OCI-LY7 (cell line): ENCODE results near the gene RPS4Y1. TPM values are rescaled to one million over a fixed set of nuclear protein-coding genes. Genes with fewer than 3 reads are reported as not detected.

Source experiments
- BruUV-seq: library from RNA; stranded (reverse); fragments of 400-500 nt; replicated peaks from 2 replicates; lab custom pipeline; 2021; lab: Mats Ljungman, UMichigan
- CTCF ChIA-PET: fragments of 300-600 bp; sonication (Branson Sonifier 250); formaldehyde crosslinking; loops from one replicate; lab custom pipeline; 2022; ENCODE audit warnings: antibody characterized with exemption; ENCODE audit not compliant: unreplicated experiment; lab: Charles Lee
- POLR2A ChIA-PET: fragments of 300-600 bp; sonication (Branson Sonifier 250); formaldehyde crosslinking; loops from one replicate; lab custom pipeline; 2022; ENCODE audit warnings: antibody characterized with exemption; lab: Charles Lee
- DNase-seq: peaks from one replicate; pipeline ENCODE4 v3.0.0-alpha.2; 2015; ENCODE audit warnings: low spot score
- H2AFZ ChIP-seq: fragments of 200-600 bp; sonication (generic), shearing (Covaris generic); 2 replicates; pipeline ENCODE4 v1.6.1; 2014; ENCODE audit warnings: mild to moderate bottlenecking, antibody characterized with exemption, low read length, moderate library complexity
- H3K27ac ChIP-seq: fragments of 200-600 bp; sonication (generic); 2 replicates; pipeline ENCODE4 v1.5.1; 2014; ENCODE audit warnings: mixed run types, low read depth, mild to moderate bottlenecking, moderate library complexity, low read length, inconsistent platforms; ENCODE audit not compliant: poor library complexity, severe bottlenecking
- H3K36me3 ChIP-seq: fragments of 200-600 bp; sonication (generic); 2 replicates; pipeline ENCODE4 v1.6.1; 2014; ENCODE audit warnings: mild to moderate bottlenecking, antibody characterized with exemption, low read length, moderate library complexity, mixed read lengths; ENCODE audit not compliant: insufficient read depth
- H3K4me1 ChIP-seq: fragments of 200-600 bp; sonication (generic); 2 replicates; pipeline ENCODE4 v1.5.1; 2014; ENCODE audit warnings: mild to moderate bottlenecking, low read length; ENCODE audit not compliant: insufficient read depth, poor library complexity, severe bottlenecking
- H3K4me2 ChIP-seq: fragments of 200-600 bp; sonication (generic); 2 replicates; pipeline ENCODE4 v1.6.1; 2014; ENCODE audit warnings: mild to moderate bottlenecking, low read length
- H3K4me3 ChIP-seq: fragments of 200-600 bp; sonication (generic); 2 replicates; pipeline ENCODE4 v1.5.1; 2014; ENCODE audit warnings: mild to moderate bottlenecking, low read depth, low read length; ENCODE audit not compliant: poor library complexity, severe bottlenecking
- H3K79me2 ChIP-seq: fragments of 200-600 bp; sonication (generic); 2 replicates; pipeline ENCODE4 v1.6.1; 2016; ENCODE audit warnings: low read depth, mild to moderate bottlenecking, low read length, moderate library complexity, mixed read lengths; ENCODE audit not compliant: insufficient read depth
- H3K9me2 ChIP-seq: fragments of 200-600 bp; sonication (generic); 2 replicates; pipeline ENCODE4 v1.6.1; 2016; ENCODE audit warnings: mild to moderate bottlenecking, low read length, mixed read lengths; ENCODE audit not compliant: insufficient read depth
- H3K9me3 ChIP-seq: fragments of 200-600 bp; sonication (generic); 2 replicates; pipeline ENCODE4 v1.6.1; 2014; ENCODE audit warnings: mild to moderate bottlenecking, mixed run types, low read length, mixed read lengths
- H4K20me1 ChIP-seq: fragments of 200-600 bp; sonication (generic); 2 replicates; pipeline ENCODE4 v1.6.1; 2014; ENCODE audit warnings: mild to moderate bottlenecking, antibody characterized with exemption, low read length, moderate library complexity, mixed read lengths; ENCODE audit not compliant: insufficient read depth
- EZH2phosphoT487 ChIP-seq: fragments of 200-600 bp; sonication (generic); IDR thresholded peaks from 2 replicates; pipeline ENCODE4 v1.6.1; 2018; ENCODE audit warnings: low read depth, borderline replicate concordance, mild to moderate bottlenecking, mixed run types, antibody characterized with exemption, low read length, moderate library complexity, mixed read lengths
- intact Hi-C: fragments of 100-400 bp; cut with micrococcal nuclease; formaldehyde crosslinking; loops from one replicate; pipeline ENCODE4 v1.10.0; 2022; ENCODE audit not compliant: unreplicated experiment
- total RNA-seq, 2 experiments: library from RNA; depleted of rRNA in 1 of 2; stranded (reverse); fragments of >200 nt in 1 of 2; shearing (Covaris generic) in 1 of 2; gene quantifications; 2 replicates each; pipeline ENCODE4 v1.2.3, GENCODE V29; 2014 to 2022
- TF ChIP-seq, protein P1 (sequence below): fragments of 200-600 bp; sonication (generic); conservative IDR thresholded peaks from 2 replicates; pipeline ENCODE4 v1.5.1; 2014; ENCODE audit warnings: mild to moderate bottlenecking, antibody characterized with exemption, low read length, moderate library complexity, mixed read lengths

Gene RPS4Y1
- total RNA-seq, 2 experiments from 2014 or later, result 196 to 283 TPM

- intact Hi-C loops, result no loop called here
- Histone ChIP-seq H3K9me2 (no peaks in the 10 kb centered on the region), H3K4me3 (no peak overlapping the region), H3K27ac (no peak overlapping the region), H3K9me3 (no peaks in the 10 kb centered on the region), H3K36me3 (peaks cover 98% of the 10 kb centered on the region), H3K4me2 (no peak overlapping the region), H3K4me1 (peaks cover 17% of the 10 kb centered on the region), H2AFZ (no peak overlapping the region), H3K79me2 (peaks cover 75% of the 10 kb centered on the region), H4K20me1 (no peaks in the 10 kb centered on the region)
- TF ChIP-seq, protein P1, sequence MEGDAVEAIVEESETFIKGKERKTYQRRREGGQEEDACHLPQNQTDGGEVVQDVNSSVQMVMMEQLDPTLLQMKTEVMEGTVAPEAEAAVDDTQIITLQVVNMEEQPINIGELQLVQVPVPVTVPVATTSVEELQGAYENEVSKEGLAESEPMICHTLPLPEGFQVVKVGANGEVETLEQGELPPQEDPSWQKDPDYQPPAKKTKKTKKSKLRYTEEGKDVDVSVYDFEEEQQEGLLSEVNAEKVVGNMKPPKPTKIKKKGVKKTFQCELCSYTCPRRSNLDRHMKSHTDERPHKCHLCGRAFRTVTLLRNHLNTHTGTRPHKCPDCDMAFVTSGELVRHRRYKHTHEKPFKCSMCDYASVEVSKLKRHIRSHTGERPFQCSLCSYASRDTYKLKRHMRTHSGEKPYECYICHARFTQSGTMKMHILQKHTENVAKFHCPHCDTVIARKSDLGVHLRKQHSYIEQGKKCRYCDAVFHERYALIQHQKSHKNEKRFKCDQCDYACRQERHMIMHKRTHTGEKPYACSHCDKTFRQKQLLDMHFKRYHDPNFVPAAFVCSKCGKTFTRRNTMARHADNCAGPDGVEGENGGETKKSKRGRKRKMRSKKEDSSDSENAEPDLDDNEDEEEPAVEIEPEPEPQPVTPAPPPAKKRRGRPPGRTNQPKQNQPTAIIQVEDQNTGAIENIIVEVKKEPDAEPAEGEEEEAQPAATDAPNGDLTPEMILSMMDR, result no peak
- TF ChIP-seq EZH2phosphoT487, result no peak
- DNase-seq, result no peak
- POLR2A ChIA-PET, result no interaction called here
- BruUV-seq, result no TSS peak
- CTCF ChIA-PET, result no interaction called here
Measured at GRCh38 chrY:2848384-2848783, 7.0 kb downstream of the RPS4Y1 start.

DNA sequence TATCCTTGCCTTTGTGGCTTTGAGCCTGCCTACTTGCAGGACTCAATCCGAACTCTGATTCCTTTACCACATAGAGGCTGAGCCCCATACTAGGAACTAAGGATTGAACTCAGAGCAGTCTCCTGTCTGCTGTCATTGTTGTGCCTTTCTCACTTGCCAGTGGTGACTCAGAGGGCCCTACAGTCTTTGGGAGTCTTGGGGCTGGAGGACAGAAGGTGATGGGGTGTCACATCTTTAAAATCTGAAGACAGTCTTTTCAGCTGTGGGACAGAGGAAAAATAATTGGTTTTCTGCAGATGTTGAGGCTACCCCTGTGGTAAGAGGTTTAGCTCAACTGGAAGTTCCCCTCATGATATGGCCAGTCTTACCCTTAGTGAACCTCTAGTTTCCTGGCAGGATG is 8.0 kb downstream of the RPS4Y1 start:
- TF ChIP-seq, protein P1, result no peak
- no peak for TF ChIP-seq EZH2phosphoT487
- no peaks in the 10 kb centered on the region for H3K9me3 ChIP-seq
- no TSS peak for BruUV-seq
- no peak for DNase-seq
- no peak overlapping the region for H3K4me2 ChIP-seq
- intact Hi-C loops, result no loop called here
- peaks cover 98% of the 10 kb centered on the region for H3K36me3 ChIP-seq
- CTCF ChIA-PET, result no interaction called here
- H3K9me2 ChIP-seq, result no peaks in the 10 kb centered on the region
- H3K4me3 ChIP-seq, result no peak overlapping the region
- H4K20me1 ChIP-seq, result no peaks in the 10 kb centered on the region
- H3K79me2 ChIP-seq, result peaks cover 70% of the 10 kb centered on the region
- POLR2A ChIA-PET, result no interaction called here
- H2AFZ ChIP-seq, result no peak overlapping the region
- peaks cover 14% of the 10 kb centered on the region for H3K4me1 ChIP-seq
- no peak overlapping the region for H3K27ac ChIP-seq

DNA sequence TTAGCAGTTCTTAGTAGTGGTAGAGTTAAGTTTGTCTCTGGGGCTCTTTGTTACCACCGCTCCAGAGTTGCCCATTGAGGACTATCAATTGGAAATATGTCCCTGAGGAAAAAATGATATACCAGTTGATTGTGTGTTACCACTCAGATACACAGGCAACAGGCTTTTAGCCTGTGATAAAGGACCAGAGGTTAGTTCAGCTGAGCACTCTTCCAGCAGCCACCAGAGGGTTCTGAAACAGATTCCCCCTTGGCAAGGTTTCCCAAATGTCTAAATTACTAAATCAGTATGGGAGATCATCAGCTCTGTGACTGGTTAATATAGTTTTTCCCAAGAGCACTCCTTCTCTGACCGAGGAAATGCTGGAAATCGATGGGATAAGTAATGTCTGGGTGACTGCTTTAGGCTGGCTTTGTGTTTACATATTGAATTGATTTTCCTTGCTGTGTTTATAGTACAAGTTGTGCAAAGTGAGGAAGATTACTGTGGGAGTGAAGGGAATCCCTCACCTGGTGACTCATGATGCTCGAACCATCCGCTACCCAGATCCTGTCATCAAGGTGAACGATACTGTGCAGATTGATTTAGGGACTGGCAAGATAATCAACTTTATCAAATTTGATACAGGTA is 12.9 kb downstream of the RPS4Y1 start:
- no peak for DNase-seq
- Histone ChIP-seq H3K4me2 (no peak overlapping the region), H4K20me1 (peaks cover 3% of the 10 kb centered on the region; the same call in 1 of the 2 replicates), H3K9me2 (no peaks in the 10 kb centered on the region), H3K4me1 (no peaks in the 10 kb centered on the region), H2AFZ (no peak overlapping the region), H3K27ac (no peak overlapping the region), H3K36me3 (peaks cover 98% of the 10 kb centered on the region), H3K9me3 (no peaks in the 10 kb centered on the region), H3K4me3 (no peak overlapping the region), H3K79me2 (peaks cover 77% of the 10 kb centered on the region)
- BruUV-seq, result no TSS peak
- TF ChIP-seq, protein P1, result no peak
- TF ChIP-seq EZH2phosphoT487, result no peak
- POLR2A ChIA-PET, result no interaction called here
- intact Hi-C loops, result no loop called here
- CTCF ChIA-PET, result no interaction called here
